Pancreas (tissue), 10 donors: Measurements from ENCODE around the gene IL6ST. TPM values are rescaled to one million over a fixed set of nuclear protein-coding genes. Genes with fewer than 3 reads are reported as not detected.

Experiments used
- ATAC-seq, 4 donors: fragments of 200-7000 bp; cut with Tn5 transposase; one replicate each; pipeline versions ENCODE4 v1.8.0 to v1.9.1; 2020; ENCODE audit warnings: mild to moderate bottlenecking in 4 of 4, moderate library complexity in 4 of 4
- DNase-seq, 6 donors: peaks; one replicate each; pipeline ENCODE4 v3.0.0-alpha.2; 2020
- FAIRE-seq: peaks from 2 replicates; lab custom pipeline; 2012; peaks lifted over from hg19 to GRCh38; lab: Jason Lieb, UNC
- H3K27ac ChIP-seq, 4 donors: fragments of 200-600 bp; sonication (generic); 1 replicate in 3 of 4; 2 replicates in 1 of 4; pipeline versions ENCODE4 v1.5.0 to v1.8.0; 2020
- H3K27me3 ChIP-seq, 4 donors: fragments of 200-600 bp; one replicate each; pipeline ENCODE4 v1.8.0; 2021
- H3K36me3 ChIP-seq, 3 donors: fragments of 200-600 bp; sonication (generic) in 1 of 3; one replicate each; pipeline versions ENCODE4 v1.5.0 to v1.8.0; 2020 to 2021
- H3K4me1 ChIP-seq, 3 donors: fragments of 200-600 bp; one replicate each; pipeline ENCODE4 v1.8.0; 2021
- H3K4me3 ChIP-seq, 4 donors: fragments of 200-600 bp; sonication (generic) in 2 of 4; one replicate each; pipeline versions ENCODE4 v1.5.0 to v1.8.0; 2020 to 2021
- H3K9me3 ChIP-seq, 4 donors: fragments of 200-600 bp; one replicate each; pipeline ENCODE4 v1.8.0; 2021
- WGBS, 2 donors: extraction: QIAGEN DNeasy Blood & Tissue Kit; methylation state at CpG; one replicate each; pipeline ENCODE4 v1.1.7; 2013; 5-methylcytosine and 5-hydroxymethylcytosine counted together
- intact Hi-C, 3 donors: fragments of 100-400 bp; cut with DNase I; formaldehyde crosslinking; loops; one replicate each; pipeline versions ENCODE4 v1.11.1 to v1.14.2; 2022
- polyA plus RNA-seq, 2 donors: library from polyadenylated mRNA; stranded (reverse); fragments of 200-250 nt; gene quantifications; one replicate each; pipeline ENCODE4 v1.2.3, GENCODE V29; 2013
- total RNA-seq, 6 donors: library from RNA; stranded (reverse); fragmentation: NEBNext Ultra II Directional in 4 of 6; extraction: Animal tissue kit (Norgen Biotek cat#: 25700) in 4 of 6; gene quantifications; one replicate each; pipeline versions ENCODE4 v1.2.1 to v1.2.4, GENCODE V29; 2021 to 2023
- TF ChIP-seq, protein P1 (sequence below), 4 donors: fragments of 200-600 bp; sonication (generic) in 3 of 4; IDR thresholded peaks; one replicate each; pipeline versions ENCODE4 v1.5.0 to v1.8.0; 2021; ENCODE audit warnings: antibody characterized with exemption in 4 of 4
- donor health status: healthy with polysubstance abuse.
- donor health status: DM: no; HTN: no; CAD: no; lungs with moderate emphysema.
- donor health status: DM: no; HTN: no; CAD: no.
- donor health status: control.
- donor health status: control.
- donor health status: Bipolar disorder and iron deficiency.
- donor health status: DM: yes; HTN: yes; CAD: no.
- donor health status: DM: no; HTN: no; CAD: no.
- donor health status: DM: no; HTN: no; CAD: no.
- donor health status: DM: yes; HTN: yes; CAD: no.

IL6ST gene
- total and polyA plus RNA-seq, 8 donors, result 14.5 to 165 (median 63.6) TPM

- intact Hi-C loops, result no loop called here
- H3K4me3 ChIP-seq, result no peak overlapping the region
- no peaks in the 10 kb centered on the region for H3K27me3 ChIP-seq
- no peaks in the 10 kb centered on the region for H3K4me1 ChIP-seq
- ATAC-seq (no peak), FAIRE-seq (no peak), DNase-seq (no peak)
- no peak overlapping the region for H3K27ac ChIP-seq
- H3K9me3 ChIP-seq, result no peaks in the 10 kb centered on the region
- 85 to 87% methylated on average over 5 of the region's 5 CpGs for WGBS, 2 donors
- no peaks in the 10 kb centered on the region for H3K36me3 ChIP-seq
- TF ChIP-seq, protein P1, sequence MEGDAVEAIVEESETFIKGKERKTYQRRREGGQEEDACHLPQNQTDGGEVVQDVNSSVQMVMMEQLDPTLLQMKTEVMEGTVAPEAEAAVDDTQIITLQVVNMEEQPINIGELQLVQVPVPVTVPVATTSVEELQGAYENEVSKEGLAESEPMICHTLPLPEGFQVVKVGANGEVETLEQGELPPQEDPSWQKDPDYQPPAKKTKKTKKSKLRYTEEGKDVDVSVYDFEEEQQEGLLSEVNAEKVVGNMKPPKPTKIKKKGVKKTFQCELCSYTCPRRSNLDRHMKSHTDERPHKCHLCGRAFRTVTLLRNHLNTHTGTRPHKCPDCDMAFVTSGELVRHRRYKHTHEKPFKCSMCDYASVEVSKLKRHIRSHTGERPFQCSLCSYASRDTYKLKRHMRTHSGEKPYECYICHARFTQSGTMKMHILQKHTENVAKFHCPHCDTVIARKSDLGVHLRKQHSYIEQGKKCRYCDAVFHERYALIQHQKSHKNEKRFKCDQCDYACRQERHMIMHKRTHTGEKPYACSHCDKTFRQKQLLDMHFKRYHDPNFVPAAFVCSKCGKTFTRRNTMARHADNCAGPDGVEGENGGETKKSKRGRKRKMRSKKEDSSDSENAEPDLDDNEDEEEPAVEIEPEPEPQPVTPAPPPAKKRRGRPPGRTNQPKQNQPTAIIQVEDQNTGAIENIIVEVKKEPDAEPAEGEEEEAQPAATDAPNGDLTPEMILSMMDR (IDR thresholded peaks at IDR 0.05), result no peak
Measured at GRCh38 chr5:55926476-55926875, 68.3 kb downstream of the IL6ST start.

DNA sequence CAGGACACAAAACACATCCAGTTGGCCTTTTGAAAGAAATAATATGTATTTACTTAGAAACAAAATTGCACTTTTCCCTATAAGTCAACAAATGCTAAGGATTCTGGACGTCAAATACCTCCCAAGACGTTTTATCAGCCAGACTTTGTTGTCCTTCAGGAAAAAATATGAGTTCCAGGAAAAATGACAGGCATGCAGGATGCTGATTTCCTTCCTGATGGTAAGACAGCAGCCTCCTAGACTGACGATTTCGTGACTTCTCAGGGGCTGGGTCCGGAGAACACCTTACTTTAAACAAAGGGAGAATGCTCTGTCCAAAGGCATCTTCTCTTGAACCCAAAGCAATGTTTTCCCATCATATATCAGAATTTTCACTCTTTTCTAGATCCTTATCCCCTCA lies 69.1 kb downstream of the IL6ST start:
- TF ChIP-seq, protein P1 (IDR thresholded peaks at IDR 0.05), result no peak
- H3K4me1 ChIP-seq, result no peaks in the 10 kb centered on the region
- no peak for ATAC-seq
- 70 to 73% methylated on average over 5 of the region's 5 CpGs for WGBS, 2 donors
- no peak for DNase-seq
- no peaks in the 10 kb centered on the region for H3K36me3 ChIP-seq
- no peaks in the 10 kb centered on the region for H3K9me3 ChIP-seq
- H3K4me3 ChIP-seq, result no peak overlapping the region
- FAIRE-seq, result no peak
- H3K27me3 ChIP-seq, result no peaks in the 10 kb centered on the region
- H3K27ac ChIP-seq, result no peak overlapping the region
- intact Hi-C loops, result no loop called here

- TF ChIP-seq, protein P1 (IDR thresholded peaks at IDR 0.05), result no peak
- H3K36me3 ChIP-seq, result no peaks in the 10 kb centered on the region
- H3K4me1 ChIP-seq, result no peaks in the 10 kb centered on the region
- no peaks in the 10 kb centered on the region for H3K27me3 ChIP-seq
- no peak for FAIRE-seq
- H3K27ac ChIP-seq, result no peak overlapping the region
- 90 to 95% methylated on average over 3 of the region's 3 CpGs for WGBS, 2 donors
- ATAC-seq, result no peak
- no peaks in the 10 kb centered on the region for H3K9me3 ChIP-seq
- H3K4me3 ChIP-seq, result no peak overlapping the region
- no peak for DNase-seq
- intact Hi-C loops, result no loop called here
Measured at GRCh38 chr5:55925181-55925580, 69.6 kb downstream of the IL6ST start.

DNA sequence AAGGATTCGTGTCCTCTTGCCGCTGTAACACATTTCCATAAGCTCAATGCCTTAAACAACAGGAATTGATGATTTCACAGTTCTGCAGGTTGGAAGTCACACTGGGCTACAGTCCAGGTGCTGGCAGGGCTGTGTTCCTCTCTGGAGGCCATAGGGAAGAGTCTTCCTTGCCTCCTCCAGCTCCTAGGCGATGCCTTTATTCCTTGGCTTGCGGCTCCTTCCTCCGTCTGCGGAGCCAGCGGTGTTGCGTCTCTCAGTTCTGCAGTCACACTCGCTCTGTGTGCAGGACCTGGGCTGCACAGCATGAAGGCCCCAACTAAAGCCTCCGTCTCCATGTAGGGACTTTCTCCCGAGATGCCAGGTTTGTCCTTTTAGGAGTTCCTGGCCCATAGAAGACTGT lies 70.0 kb downstream of the IL6ST start:
- Histone ChIP-seq H3K4me3 (no peak overlapping the region), H3K36me3 (no peaks in the 10 kb centered on the region), H3K27ac (no peak overlapping the region), H3K4me1 (no peaks in the 10 kb centered on the region), H3K9me3 (no peaks in the 10 kb centered on the region), H3K27me3 (no peaks in the 10 kb centered on the region)
- FAIRE-seq, result no peak
- TF ChIP-seq, protein P1 (IDR thresholded peaks at IDR 0.05), result no peak
- intact Hi-C loops, result no loop called here
- no peak for ATAC-seq
- no peak for DNase-seq
- 88 to 89% methylated on average over 11 of the region's 11 CpGs for WGBS, 2 donors

- TF ChIP-seq, protein P1 (IDR thresholded peaks at IDR 0.05), result no peak
- intact Hi-C loops, result no loop called here
- DNase-seq, result no peak
- Histone ChIP-seq H3K4me3 (no peak overlapping the region), H3K9me3 (no peaks in the 10 kb centered on the region), H3K36me3 (no peaks in the 10 kb centered on the region), H3K27me3 (no peaks in the 10 kb centered on the region), H3K27ac (no peak overlapping the region), H3K4me1 (no peaks in the 10 kb centered on the region)
- ATAC-seq, result no peak
- no peak for FAIRE-seq
- WGBS, 2 donors, result 84 to 89% methylated on average over 9 of the region's 9 CpGs
Measured at GRCh38 chr5:55923865-55924500, 70.8 kb downstream of the IL6ST start.
